ENCODE results near the gene CPNE9. TPM values are rescaled to one million over a fixed set of nuclear protein-coding genes. Genes with fewer than 3 reads are reported as not detected.

CPNE9 gene
- total RNA-seq, 1 donor from 2014 or later: not detected

- Histone ChIP-seq H3K36me3 (no peaks in the 10 kb centered on the region), H2AFZ (replicated peaks) (no peak overlapping the region), H3K27me3 (no peaks in the 10 kb centered on the region), H3K9me3 (ENCODE audit: low read depth) (no peaks in the 10 kb centered on the region), H3K4me2 (no peak overlapping the region), H3K4me1 (peaks cover 2% of the 10 kb centered on the region), H3K9ac (no peak overlapping the region), H3K4me3 (no peak overlapping the region), H3K79me2 (ENCODE audit: low read depth) (no peaks in the 10 kb centered on the region), H4K20me1 (ENCODE audit: low read depth) (no peaks in the 10 kb centered on the region), H3K27ac (no peak overlapping the region), H3F3A (ENCODE audit: low read depth) (peaks cover 7% of the 10 kb centered on the region)
- Mint-ChIP-seq H3K4me1 (no peaks in the 10 kb centered on the region), H3K36me3 (peaks cover 29% of the 10 kb centered on the region), H3K27ac (no peak overlapping the region), H3K4me3 (no peak overlapping the region), H3K27me3 (ENCODE audit: insufficient read depth, low read depth) (peaks cover 7% of the 10 kb centered on the region), H3K9me3 (no peaks in the 10 kb centered on the region)
- TF ChIP-seq EZH2phosphoT487 (IDR thresholded peaks at IDR 0.05) (no peak), EZH2 (IDR thresholded peaks at IDR 0.05) (no peak)
- TF ChIP-seq, protein P1, sequence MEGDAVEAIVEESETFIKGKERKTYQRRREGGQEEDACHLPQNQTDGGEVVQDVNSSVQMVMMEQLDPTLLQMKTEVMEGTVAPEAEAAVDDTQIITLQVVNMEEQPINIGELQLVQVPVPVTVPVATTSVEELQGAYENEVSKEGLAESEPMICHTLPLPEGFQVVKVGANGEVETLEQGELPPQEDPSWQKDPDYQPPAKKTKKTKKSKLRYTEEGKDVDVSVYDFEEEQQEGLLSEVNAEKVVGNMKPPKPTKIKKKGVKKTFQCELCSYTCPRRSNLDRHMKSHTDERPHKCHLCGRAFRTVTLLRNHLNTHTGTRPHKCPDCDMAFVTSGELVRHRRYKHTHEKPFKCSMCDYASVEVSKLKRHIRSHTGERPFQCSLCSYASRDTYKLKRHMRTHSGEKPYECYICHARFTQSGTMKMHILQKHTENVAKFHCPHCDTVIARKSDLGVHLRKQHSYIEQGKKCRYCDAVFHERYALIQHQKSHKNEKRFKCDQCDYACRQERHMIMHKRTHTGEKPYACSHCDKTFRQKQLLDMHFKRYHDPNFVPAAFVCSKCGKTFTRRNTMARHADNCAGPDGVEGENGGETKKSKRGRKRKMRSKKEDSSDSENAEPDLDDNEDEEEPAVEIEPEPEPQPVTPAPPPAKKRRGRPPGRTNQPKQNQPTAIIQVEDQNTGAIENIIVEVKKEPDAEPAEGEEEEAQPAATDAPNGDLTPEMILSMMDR (IDR thresholded peaks at IDR 0.05): no peak
- DNase-seq (ENCODE audit: low spot score): no peak
Measured at GRCh38 chr3:9760779-9761505, 57.3 kb downstream of the CPNE9 start.

- Histone ChIP-seq H3K4me2 (no peak overlapping the region), H3K27me3 (no peaks in the 10 kb centered on the region), H3K4me1 (peaks cover 3% of the 10 kb centered on the region), H3K79me2 (ENCODE audit: low read depth) (no peaks in the 10 kb centered on the region), H3K9ac (no peak overlapping the region), H3K27ac (no peak overlapping the region), H2AFZ (replicated peaks) (no peak overlapping the region), H3F3A (ENCODE audit: low read depth) (peaks cover 14% of the 10 kb centered on the region), H3K9me3 (ENCODE audit: low read depth) (no peaks in the 10 kb centered on the region), H3K4me3 (no peak overlapping the region), H4K20me1 (ENCODE audit: low read depth) (no peaks in the 10 kb centered on the region), H3K36me3 (no peaks in the 10 kb centered on the region)
- no peak overlapping the region for H3K27ac Mint-ChIP-seq
- no peaks in the 10 kb centered on the region for H3K9me3 Mint-ChIP-seq
- no peak for TF ChIP-seq EZH2phosphoT487 (IDR thresholded peaks at IDR 0.05)
- TF ChIP-seq EZH2 (IDR thresholded peaks at IDR 0.05): no peak
- TF ChIP-seq, protein P1 (IDR thresholded peaks at IDR 0.05): no peak
- H3K27me3 Mint-ChIP-seq (ENCODE audit: insufficient read depth, low read depth): peaks cover 3% of the 10 kb centered on the region
- no peak overlapping the region for H3K4me3 Mint-ChIP-seq
- no peaks in the 10 kb centered on the region for H3K4me1 Mint-ChIP-seq
- peaks cover 28% of the 10 kb centered on the region for H3K36me3 Mint-ChIP-seq
- no peak for DNase-seq (ENCODE audit: low spot score)
Measured at GRCh38 chr3:9761919-9762318, 58.3 kb downstream of the CPNE9 start.

- Mint-ChIP-seq H3K36me3 (peaks cover 24% of the 10 kb centered on the region), H3K9me3 (no peaks in the 10 kb centered on the region)
Measured at GRCh38 chr3:9762871-9763270, 59.2 kb downstream of the CPNE9 start.

More at GRCh38 chr3:9762871-9763270, 59.2 kb downstream of the CPNE9 start:
- no peak overlapping the region for H2AFZ ChIP-seq (replicated peaks)
- H3K4me3 ChIP-seq: no peak overlapping the region
- peaks cover 17% of the 10 kb centered on the region for H3F3A ChIP-seq (ENCODE audit: low read depth)
- H3K36me3 ChIP-seq: no peaks in the 10 kb centered on the region
- H4K20me1 ChIP-seq (ENCODE audit: low read depth): no peaks in the 10 kb centered on the region
- H3K27ac ChIP-seq: no peak overlapping the region
- Mint-ChIP-seq H3K4me1 (peaks cover 5% of the 10 kb centered on the region), H3K27ac (no peak overlapping the region), H3K4me3 (no peak overlapping the region), H3K27me3 (ENCODE audit: insufficient read depth, low read depth) (no peaks in the 10 kb centered on the region)
- TF ChIP-seq EZH2phosphoT487 (IDR thresholded peaks at IDR 0.05): no peak
- TF ChIP-seq, protein P1 (IDR thresholded peaks at IDR 0.05): no peak
- TF ChIP-seq EZH2 (IDR thresholded peaks at IDR 0.05): no peak
- no peaks in the 10 kb centered on the region for H3K27me3 ChIP-seq
- no peak for DNase-seq (ENCODE audit: low spot score)
- H3K4me1 ChIP-seq: peaks cover 3% of the 10 kb centered on the region
- no peak overlapping the region for H3K4me2 ChIP-seq
- H3K9me3 ChIP-seq (ENCODE audit: low read depth): no peaks in the 10 kb centered on the region
- no peak overlapping the region for H3K9ac ChIP-seq
- H3K79me2 ChIP-seq (ENCODE audit: low read depth): no peaks in the 10 kb centered on the region

Data from neural progenitor cell (in vitro differentiated cells).